GM12873 (cell line): Measurements from ENCODE around the gene LIAS.

Source experiments
- CTCF ChIP-seq: IDR thresholded peaks from 2 replicates; pipeline ENCODE4 v1.5.1; 2012; ENCODE audit warnings: low read depth, mild to moderate bottlenecking, moderate library complexity, low read length, control low read depth; ENCODE audit not compliant: insufficient read depth; ENCODE audit errors: missing control alignments

LIAS gene

GRCh38 chr4:39451423-39452023 lies 7.3 kb upstream of the LIAS start:
- TF ChIP-seq CTCF = no peak

- TF ChIP-seq CTCF = no peak
These were observed 6.5 kb upstream of the LIAS start for GRCh38 chr4:39452153-39452859.

GRCh38 chr4:39452860-39453587 lies 5.8 kb upstream of the LIAS start:
- no peak for TF ChIP-seq CTCF

- no peak for TF ChIP-seq CTCF
These were observed 5.1 kb upstream of the LIAS start for GRCh38 chr4:39453738-39454137.

GRCh38 chr4:39455486-39455885 lies 3.4 kb upstream of the LIAS start:
- no peak for TF ChIP-seq CTCF

- TF ChIP-seq CTCF = no peak
These were observed 1.7 kb upstream of the LIAS start for GRCh38 chr4:39456946-39457763.
